Fibroblast of skin of right quadriceps (primary cell): ENCODE results near the gene TMEM132E.
A peak's percentile ranks its signal among the peaks of the same experiment; 100 is the strongest.

Experiments
- DNase-seq: peaks from one replicate; pipeline ENCODE4 v3.0.0-alpha.2; 2013

Gene TMEM132E

GRCh38 chr17:34637041-34637547 lies 57.7 kb downstream of the TMEM132E start:
- DNase-seq: no peak

GRCh38 chr17:34637548-34638525 lies 58.5 kb downstream of the TMEM132E start:
- DNase-seq: peak; percentile 54

- no peak for DNase-seq
These were observed 59.3 kb downstream of the TMEM132E start for GRCh38 chr17:34638526-34639260.

GRCh38 chr17:34639706-34640425 lies 60.5 kb downstream of the TMEM132E start:
- DNase-seq: no peak

- DNase-seq: no peak
These were observed 62.0 kb downstream of the TMEM132E start for GRCh38 chr17:34641368-34641767.

- DNase-seq: no peak
These were observed 65.7 kb downstream of the TMEM132E start for GRCh38 chr17:34644941-34645550.

- peak; percentile 7 for DNase-seq
These were observed 66.2 kb downstream of the TMEM132E start for GRCh38 chr17:34645594-34645993.

GRCh38 chr17:34647511-34647910 lies 68.1 kb downstream of the TMEM132E start:
- no peak for DNase-seq

- no peak for DNase-seq
These were observed 70.8 kb downstream of the TMEM132E start for GRCh38 chr17:34650051-34650750.

- DNase-seq: no peak
These were observed 72.0 kb downstream of the TMEM132E start for GRCh38 chr17:34651402-34651811.

- DNase-seq: no peak
These were observed 72.7 kb downstream of the TMEM132E start for GRCh38 chr17:34652021-34652555.

GRCh38 chr17:34653511-34653910 lies 74.1 kb downstream of the TMEM132E start:
- DNase-seq: no peak

GRCh38 chr17:34654276-34654880 lies 75.0 kb downstream of the TMEM132E start:
- DNase-seq: no peak

GRCh38 chr17:34654881-34655276 lies 75.5 kb downstream of the TMEM132E start:
- DNase-seq: no peak

- no peak for DNase-seq
These were observed 77.4 kb downstream of the TMEM132E start for GRCh38 chr17:34656801-34657200.

GRCh38 chr17:34658811-34659560 lies 79.6 kb downstream of the TMEM132E start:
- DNase-seq: no peak

GRCh38 chr17:34663714-34664113 lies 84.3 kb downstream of the TMEM132E start:
- no peak for DNase-seq

GRCh38 chr17:34665150-34665806 lies 85.9 kb downstream of the TMEM132E start:
- no peak for DNase-seq
